Endothelial cell of umbilical vein (primary cell): Measurements from ENCODE around the gene PHKG1.
"Not testable (repeated sequence)": the region's sequence is repeated elsewhere in the genome, so short reads cannot be mapped to it uniquely, and the experiment has no call there.

Source experiments
- EZH2 ChIP-seq: IDR thresholded peaks from 2 replicates; pipeline ENCODE4 v1.6.1; 2012; ENCODE audit warnings: borderline replicate concordance, low read depth, mild to moderate bottlenecking, moderate library complexity, low read length, inconsistent platforms; ENCODE audit not compliant: severe bottlenecking
- GATA2 ChIP-seq: IDR thresholded peaks from 2 replicates; pipeline ENCODE4 v1.7.0; 2011; ENCODE audit warnings: low read depth, mild to moderate bottlenecking, moderate library complexity, mixed read lengths, low read length; ENCODE audit not compliant: insufficient read length, insufficient read depth
- JUN ChIP-seq: IDR thresholded peaks from 2 replicates; pipeline ENCODE4 v1.6.1; 2011; ENCODE audit warnings: borderline replicate concordance, low read depth; ENCODE audit not compliant: insufficient read length, insufficient read depth
- MYC ChIP-seq: IDR thresholded peaks from one replicate; pipeline ENCODE4 v1.6.1; 2011; ENCODE audit warnings: mild to moderate bottlenecking, low read depth, low read length
- POLR2A ChIP-seq: IDR thresholded peaks from 2 replicates; pipeline ENCODE4 v1.6.1; 2012; ENCODE audit warnings: low read depth, mild to moderate bottlenecking, control low read depth, low read length
- POLR2AphosphoS5 ChIP-seq: IDR thresholded peaks from 2 replicates; pipeline ENCODE4 v1.6.1; 2012; ENCODE audit warnings: low read depth, mild to moderate bottlenecking, control low read depth, low read length, moderate library complexity; ENCODE audit not compliant: insufficient read depth
- TF ChIP-seq, protein P1 (sequence below), 2 donors: IDR thresholded peaks; 1 replicate in 1 of 2; 2 replicates in 1 of 2; pipeline ENCODE4 v1.5.1; 2011; ENCODE audit warnings: low read length in 2 of 2, mild to moderate bottlenecking in 2 of 2, moderate library complexity in 2 of 2, control low read depth in 1 of 2, inconsistent platforms in 1 of 2, low read depth in 1 of 2; ENCODE audit not compliant: insufficient read depth in 1 of 2; ENCODE audit errors: extremely low read depth in 1 of 2
- TF ChIP-seq, protein P2 (sequence below): IDR thresholded peaks from 2 replicates; pipeline ENCODE4 v1.6.1; 2011; ENCODE audit not compliant: insufficient read depth, insufficient read length

DNA sequence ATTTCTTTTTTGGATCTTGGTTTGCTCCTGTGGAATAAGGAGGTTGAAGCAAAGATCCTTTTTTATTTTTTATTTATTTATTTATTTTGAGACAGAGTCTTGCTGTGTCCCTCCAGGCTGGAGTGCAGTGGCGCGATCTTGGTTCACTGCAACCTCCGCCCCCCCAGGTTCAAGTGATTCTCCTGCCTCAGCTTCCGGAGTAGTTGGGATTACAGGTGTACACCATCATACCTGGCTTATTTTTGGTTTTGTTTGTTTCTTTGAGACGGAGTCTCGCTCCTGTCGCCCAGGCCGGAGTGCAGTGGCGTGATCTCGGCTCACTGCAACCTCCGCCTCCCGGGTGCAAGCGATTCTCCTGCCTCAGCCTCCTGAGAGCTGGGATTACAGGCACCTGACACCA lies 26.4 kb downstream of the PHKG1 start:
- TF ChIP-seq, protein P1, sequence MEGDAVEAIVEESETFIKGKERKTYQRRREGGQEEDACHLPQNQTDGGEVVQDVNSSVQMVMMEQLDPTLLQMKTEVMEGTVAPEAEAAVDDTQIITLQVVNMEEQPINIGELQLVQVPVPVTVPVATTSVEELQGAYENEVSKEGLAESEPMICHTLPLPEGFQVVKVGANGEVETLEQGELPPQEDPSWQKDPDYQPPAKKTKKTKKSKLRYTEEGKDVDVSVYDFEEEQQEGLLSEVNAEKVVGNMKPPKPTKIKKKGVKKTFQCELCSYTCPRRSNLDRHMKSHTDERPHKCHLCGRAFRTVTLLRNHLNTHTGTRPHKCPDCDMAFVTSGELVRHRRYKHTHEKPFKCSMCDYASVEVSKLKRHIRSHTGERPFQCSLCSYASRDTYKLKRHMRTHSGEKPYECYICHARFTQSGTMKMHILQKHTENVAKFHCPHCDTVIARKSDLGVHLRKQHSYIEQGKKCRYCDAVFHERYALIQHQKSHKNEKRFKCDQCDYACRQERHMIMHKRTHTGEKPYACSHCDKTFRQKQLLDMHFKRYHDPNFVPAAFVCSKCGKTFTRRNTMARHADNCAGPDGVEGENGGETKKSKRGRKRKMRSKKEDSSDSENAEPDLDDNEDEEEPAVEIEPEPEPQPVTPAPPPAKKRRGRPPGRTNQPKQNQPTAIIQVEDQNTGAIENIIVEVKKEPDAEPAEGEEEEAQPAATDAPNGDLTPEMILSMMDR (IDR thresholded peaks at IDR 0.05; ENCODE audit: extremely low read depth in 1 of 2, insufficient read depth in 1 of 2, low read depth in 1 of 2, low read length in 2 of 2) = not testable (repeated sequence)
- not testable (repeated sequence) for TF ChIP-seq JUN, POLR2A, POLR2AphosphoS5, GATA2, EZH2, MYC
- TF ChIP-seq, protein P2, sequence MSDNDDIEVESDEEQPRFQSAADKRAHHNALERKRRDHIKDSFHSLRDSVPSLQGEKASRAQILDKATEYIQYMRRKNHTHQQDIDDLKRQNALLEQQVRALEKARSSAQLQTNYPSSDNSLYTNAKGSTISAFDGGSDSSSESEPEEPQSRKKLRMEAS = not testable (repeated sequence)
